ENCODE data around the gene SPAG8.

GRCh38 chr9:35763181-35763580 lies 48.9 kb downstream of the SPAG8 start:
- TF ChIP-seq, protein P1, sequence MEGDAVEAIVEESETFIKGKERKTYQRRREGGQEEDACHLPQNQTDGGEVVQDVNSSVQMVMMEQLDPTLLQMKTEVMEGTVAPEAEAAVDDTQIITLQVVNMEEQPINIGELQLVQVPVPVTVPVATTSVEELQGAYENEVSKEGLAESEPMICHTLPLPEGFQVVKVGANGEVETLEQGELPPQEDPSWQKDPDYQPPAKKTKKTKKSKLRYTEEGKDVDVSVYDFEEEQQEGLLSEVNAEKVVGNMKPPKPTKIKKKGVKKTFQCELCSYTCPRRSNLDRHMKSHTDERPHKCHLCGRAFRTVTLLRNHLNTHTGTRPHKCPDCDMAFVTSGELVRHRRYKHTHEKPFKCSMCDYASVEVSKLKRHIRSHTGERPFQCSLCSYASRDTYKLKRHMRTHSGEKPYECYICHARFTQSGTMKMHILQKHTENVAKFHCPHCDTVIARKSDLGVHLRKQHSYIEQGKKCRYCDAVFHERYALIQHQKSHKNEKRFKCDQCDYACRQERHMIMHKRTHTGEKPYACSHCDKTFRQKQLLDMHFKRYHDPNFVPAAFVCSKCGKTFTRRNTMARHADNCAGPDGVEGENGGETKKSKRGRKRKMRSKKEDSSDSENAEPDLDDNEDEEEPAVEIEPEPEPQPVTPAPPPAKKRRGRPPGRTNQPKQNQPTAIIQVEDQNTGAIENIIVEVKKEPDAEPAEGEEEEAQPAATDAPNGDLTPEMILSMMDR (IDR thresholded peaks at IDR 0.05), result no peak
- TF ChIP-seq POLR2A (IDR thresholded peaks at IDR 0.05), result no peak
